Astrocyte (in vitro differentiated cells and primary cell): ENCODE results near the gene BHLHA15.

ENCODE experiments used
- EZH2 ChIP-seq: IDR thresholded peaks from 2 replicates; pipeline ENCODE4 v1.6.1; 2012; ENCODE audit warnings: mild to moderate bottlenecking, low read length, inconsistent platforms; ENCODE audit not compliant: insufficient read depth
- TF ChIP-seq, protein P1 (sequence below): IDR thresholded peaks from 2 replicates; pipeline ENCODE4 v1.5.1; 2011; ENCODE audit warnings: low read depth, mild to moderate bottlenecking, inconsistent platforms, low read length, moderate library complexity; ENCODE audit not compliant: insufficient read depth

DNA sequence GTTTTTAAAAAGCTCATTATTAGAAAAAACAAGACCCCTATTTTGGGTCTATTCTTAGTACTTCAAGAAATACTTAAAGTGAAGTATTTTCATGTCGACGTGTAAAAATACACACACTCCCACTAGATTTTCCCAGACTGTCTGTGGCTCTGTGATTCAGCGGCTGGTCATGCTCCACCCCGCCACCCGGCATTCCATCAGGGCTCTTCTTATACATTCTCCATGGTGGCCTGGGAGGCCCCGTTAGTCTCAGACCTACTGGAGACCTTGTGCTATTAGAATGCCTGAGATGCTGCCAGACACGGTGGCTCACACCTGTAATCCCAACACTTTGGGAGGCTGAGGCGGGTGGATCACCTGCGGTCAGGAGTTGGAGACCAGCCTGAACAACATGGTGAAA lies 27.7 kb downstream of the BHLHA15 start:
- TF ChIP-seq, protein P1, sequence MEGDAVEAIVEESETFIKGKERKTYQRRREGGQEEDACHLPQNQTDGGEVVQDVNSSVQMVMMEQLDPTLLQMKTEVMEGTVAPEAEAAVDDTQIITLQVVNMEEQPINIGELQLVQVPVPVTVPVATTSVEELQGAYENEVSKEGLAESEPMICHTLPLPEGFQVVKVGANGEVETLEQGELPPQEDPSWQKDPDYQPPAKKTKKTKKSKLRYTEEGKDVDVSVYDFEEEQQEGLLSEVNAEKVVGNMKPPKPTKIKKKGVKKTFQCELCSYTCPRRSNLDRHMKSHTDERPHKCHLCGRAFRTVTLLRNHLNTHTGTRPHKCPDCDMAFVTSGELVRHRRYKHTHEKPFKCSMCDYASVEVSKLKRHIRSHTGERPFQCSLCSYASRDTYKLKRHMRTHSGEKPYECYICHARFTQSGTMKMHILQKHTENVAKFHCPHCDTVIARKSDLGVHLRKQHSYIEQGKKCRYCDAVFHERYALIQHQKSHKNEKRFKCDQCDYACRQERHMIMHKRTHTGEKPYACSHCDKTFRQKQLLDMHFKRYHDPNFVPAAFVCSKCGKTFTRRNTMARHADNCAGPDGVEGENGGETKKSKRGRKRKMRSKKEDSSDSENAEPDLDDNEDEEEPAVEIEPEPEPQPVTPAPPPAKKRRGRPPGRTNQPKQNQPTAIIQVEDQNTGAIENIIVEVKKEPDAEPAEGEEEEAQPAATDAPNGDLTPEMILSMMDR, result no peak
- no peak for TF ChIP-seq EZH2
